HG02938 (cell line): ENCODE results near the gene PRPF40B.

Experiments used
- ATAC-seq: cut with Tn5 transposase; IDR thresholded peaks from one replicate; pipeline ENCODE4 v1.9.1; 2021; ENCODE audit warnings: mild to moderate bottlenecking, moderate library complexity; ENCODE audit not compliant: unreplicated experiment

Gene PRPF40B

DNA sequence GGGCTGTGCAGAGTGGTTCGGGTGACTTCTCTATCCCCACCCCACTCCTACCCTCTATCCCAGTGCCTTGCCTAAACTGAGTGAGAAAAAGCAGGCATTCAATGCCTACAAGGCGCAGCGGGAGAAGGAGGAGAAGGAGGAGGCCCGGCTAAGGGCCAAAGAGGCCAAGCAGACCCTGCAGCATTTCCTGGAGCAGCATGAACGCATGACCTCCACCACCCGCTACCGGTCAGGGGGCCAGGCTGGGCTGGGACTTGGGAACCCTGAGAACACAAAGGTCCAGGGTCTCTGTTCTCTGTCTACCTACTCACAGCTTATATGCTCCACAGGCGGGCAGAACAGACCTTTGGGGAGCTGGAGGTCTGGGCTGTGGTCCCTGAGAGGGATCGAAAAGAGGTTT lies 11.7 kb downstream of the PRPF40B start:
- ATAC-seq, result no peak

DNA sequence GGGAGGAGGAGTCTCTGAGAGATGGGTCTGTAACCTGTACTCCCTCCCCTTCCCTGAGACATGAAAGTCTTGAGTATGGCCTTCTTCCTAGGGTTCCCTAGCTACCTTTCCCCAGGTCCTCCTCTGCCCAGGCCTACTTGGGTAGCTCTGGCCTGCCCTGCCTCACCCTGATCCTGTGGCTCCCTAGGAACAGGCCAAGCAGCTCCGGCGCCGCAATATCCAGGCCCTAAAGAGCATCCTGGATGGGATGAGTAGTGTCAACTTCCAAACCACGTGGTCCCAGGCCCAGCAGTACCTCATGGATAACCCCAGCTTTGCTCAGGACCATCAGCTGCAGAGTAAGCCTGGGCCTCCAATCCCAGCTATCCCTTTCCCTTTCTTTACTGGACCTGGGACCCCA lies 12.3 kb downstream of the PRPF40B start:
- ATAC-seq, result no peak

DNA sequence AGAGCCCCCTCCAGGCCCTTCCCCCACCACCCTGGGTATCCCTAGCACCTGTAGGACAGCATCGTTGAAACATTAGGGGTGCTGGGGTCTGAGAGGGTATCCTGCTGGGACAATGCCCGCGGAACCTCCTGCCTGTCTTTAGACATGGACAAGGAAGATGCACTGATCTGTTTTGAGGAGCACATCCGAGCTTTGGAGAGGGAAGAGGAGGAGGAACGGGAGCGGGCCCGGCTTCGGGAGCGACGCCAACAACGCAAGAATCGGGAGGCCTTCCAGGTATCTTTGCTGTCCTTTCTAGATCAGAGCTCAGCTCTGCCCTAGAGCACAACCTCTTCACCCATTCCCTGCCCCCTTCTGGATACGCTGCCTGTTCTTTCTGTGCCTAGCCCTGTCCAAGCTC lies 13.2 kb downstream of the PRPF40B start:
- ATAC-seq, result no peak

DNA sequence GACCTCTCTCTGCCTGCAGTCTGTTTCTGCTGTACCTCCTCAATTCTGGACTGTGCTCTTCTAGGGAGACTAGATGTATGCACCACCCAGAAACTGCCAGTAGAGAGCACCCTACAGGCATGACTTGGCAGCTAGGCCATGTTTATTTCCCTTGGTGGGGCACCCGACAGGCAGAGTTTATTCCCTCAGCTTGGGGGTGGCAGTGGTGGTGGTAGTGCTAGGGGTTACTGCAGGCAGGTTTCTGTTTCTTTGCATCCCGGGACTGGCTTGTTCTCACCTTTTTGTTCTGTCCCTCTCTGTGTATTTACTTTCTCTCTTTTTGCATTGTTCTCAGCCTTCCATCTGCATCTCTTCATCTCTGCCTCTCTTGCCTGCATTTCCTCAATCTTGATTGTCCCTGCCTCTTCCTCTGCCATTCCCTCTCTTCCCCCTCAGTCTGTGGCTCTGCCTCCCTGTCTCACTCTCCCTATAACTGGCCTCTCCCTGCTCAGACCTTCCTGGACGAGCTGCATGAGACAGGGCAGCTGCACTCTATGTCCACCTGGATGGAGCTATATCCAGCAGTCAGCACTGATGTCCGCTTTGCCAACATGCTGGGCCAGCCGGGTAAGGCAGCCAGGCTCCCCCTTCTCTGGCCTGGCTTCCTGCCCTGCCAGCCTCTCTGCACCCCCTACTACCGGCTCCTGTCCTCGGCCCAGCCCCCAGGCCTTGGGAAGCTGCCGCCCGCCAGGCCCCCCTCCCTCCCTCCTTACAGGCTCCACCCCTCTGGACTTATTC lies 13.8 kb downstream of the PRPF40B start:
- ATAC-seq, result no peak

DNA sequence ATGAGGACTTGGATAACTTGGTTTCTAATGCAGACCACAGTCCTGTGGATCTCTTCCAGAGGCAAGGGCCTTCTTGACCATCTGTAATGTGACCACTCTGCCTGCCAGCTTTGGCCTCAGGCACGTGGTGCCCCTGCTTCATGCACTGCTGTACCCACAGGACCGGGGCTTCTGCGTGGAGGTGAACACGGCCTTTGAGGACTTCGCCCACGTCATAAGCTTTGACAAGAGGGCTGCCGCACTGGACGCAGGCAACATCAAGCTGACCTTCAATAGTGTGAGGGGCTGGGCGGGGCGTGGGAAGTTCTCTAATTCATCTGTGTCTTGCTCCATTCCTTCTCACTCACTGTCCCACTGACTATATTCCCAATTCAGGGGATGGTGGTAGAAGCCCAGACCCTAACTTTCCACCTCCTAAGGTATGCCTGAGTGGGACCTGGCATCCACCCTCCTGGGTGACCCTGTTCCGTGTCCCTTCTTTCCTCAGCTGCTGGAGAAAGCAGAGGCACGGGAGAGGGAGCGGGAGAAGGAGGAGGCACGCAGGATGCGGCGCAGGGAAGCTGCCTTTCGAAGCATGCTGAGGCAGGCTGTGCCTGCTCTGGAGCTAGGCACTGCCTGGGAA lies 18.5 kb downstream of the PRPF40B start:
- ATAC-seq, result no peak

DNA sequence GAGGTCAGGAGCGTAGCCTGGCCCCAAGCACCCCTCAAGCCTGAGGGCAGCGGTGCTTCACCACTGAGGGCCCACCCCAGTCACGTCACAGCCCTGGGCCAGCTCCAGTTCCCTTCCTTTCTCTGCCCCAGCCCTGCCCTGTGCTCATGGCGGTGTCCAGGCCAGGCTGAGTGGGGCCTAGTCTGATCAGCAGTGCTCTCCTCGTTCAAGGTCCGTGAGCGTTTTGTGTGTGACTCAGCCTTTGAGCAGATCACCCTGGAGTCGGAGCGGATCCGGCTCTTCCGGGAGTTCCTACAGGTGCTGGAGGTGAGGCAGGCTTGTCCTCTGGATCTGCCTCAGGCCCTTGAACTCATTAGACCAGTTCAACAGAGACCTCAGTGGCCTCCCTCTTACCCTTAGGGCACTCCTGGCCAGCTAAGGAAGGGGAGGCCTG lies 19.0 kb downstream of the PRPF40B start:
- ATAC-seq, result no peak

DNA sequence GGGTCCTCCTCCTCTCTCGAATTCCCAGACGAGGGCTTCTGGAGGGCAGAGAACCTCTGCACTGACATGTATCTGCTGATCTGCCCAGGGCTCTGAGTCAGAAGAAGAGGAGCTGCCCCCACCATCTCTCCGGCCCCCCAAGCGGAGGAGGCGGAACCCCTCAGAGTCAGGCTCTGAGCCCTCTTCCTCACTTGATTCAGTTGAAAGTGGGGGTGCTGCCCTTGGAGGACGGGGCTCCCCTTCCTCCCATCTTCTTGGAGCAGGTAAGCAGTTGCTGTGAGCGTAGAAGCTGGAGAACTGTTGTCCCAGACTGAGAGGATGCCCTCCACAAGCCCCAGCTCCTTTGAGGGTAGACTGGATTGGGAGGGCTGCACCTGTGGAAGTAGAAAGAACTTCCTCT lies 19.8 kb downstream of the PRPF40B start:
- ATAC-seq, result no peak

DNA sequence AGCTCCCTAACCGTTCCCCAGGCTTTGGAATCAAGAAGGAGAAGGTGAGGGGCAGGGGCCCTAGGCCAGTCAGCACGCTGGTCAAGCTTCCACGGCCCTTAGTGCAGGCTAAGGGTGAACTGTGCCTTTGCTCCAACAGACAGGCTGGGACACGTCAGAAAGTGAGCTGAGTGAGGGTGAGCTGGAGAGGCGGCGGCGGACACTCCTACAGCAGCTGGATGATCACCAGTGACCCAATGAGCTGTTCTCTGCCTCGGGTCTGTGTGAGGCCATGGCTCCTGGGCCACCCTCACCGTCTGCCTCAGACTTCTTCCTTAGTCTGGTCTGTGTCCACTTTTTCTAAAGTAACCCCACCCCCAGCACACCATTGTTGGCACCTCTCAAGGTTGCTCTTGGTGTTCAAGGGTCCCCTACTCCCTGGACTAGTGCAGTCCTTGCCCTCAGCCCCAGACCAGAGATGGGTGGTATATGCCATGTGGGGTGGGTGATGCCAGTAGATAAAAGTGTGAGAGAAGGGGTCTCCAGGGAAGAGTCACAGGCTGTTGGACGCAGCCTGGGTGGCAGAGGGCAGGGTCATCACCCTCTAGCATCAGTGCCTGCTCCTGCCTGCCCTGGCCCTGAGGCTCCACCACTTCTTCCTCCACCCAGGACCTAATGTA lies 20.7 kb downstream of the PRPF40B start:
- no peak for ATAC-seq

DNA sequence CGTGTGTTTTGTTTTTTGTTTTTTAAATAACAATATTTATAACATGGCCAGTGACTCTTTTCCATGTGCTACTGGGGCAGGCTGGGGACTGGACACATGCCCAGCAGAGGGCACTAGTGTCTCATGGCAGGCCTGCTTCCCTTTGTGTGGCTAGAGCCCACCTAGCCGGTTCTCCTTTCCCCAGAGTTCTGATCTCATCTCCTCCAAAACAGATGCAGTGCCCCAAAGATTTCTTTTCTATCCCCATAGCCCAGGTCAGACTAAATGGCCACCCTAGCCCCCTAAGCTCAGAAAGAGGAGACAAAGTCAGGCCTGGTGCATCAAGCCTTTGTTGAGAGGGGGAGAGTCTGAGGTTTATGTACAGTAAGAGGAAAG lies 21.2 kb downstream of the PRPF40B start:
- ATAC-seq, result no peak

DNA sequence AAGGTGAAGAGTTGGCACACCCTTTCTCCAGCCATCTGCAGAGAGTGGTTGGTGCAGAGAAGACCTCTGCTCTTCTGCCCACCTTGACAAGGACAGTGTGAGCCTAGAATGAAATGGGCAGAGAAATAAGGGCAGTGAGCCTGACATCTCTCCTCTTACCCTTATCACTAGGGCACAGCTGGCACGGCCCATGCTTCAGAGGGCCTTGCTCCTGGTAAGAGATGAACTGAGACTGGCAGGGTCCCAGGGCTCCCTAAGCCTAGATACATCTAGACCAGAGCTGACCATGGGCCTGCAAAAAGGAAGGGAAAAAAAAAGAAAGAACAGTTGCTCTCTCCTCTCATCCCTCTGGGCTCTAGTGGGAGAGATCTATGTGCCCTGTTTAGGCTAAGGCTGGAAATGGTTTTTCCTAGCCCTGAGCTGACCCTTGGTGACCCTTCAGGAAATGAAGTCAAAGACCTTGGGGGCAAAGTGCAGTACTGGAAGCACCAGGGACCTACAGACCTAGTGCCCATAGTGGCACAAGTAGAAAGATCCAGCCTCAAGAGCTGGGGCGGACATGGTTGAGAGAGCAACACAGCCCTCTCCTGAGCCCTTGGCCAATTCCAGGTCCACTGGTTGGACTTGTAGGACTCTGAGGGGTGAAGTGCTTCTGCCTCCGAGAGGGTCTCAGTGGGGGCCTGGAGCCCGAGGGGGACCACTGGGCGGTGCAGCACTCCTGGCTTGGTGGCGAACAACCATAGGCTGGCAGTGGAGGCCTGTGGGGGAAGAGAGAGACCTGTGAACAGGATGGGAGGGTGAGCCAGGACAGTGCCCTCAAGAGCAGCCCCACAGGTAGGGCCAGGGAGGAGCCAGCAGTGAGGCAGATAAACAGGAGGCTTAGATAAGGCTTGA lies 22.0 kb downstream of the PRPF40B start:
- ATAC-seq, result no peak

DNA sequence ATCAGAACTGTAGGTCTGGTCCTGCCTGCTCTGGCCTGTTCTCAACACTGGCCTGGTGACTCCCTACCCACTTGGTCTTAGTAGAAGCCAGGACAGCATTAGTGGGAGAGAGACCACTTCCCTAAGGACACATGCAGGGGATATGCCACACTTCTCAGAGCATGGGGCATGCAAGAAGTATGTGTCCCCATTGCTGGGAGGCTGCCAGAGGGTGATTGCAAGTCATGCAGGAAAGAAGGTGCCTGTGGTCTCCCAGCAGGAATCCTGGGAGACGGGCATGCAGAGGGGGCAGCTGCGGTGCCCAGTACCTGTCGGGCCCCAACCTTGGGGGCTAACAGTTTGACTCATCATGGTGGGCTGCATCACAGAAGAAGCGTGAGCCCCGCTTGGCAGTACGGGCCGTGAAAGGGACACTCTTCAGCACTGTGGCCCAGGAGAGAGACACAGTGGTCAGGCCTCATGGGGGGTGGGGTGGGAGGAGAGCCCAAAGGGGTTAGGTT lies 23.0 kb downstream of the PRPF40B start:
- no peak for ATAC-seq

DNA sequence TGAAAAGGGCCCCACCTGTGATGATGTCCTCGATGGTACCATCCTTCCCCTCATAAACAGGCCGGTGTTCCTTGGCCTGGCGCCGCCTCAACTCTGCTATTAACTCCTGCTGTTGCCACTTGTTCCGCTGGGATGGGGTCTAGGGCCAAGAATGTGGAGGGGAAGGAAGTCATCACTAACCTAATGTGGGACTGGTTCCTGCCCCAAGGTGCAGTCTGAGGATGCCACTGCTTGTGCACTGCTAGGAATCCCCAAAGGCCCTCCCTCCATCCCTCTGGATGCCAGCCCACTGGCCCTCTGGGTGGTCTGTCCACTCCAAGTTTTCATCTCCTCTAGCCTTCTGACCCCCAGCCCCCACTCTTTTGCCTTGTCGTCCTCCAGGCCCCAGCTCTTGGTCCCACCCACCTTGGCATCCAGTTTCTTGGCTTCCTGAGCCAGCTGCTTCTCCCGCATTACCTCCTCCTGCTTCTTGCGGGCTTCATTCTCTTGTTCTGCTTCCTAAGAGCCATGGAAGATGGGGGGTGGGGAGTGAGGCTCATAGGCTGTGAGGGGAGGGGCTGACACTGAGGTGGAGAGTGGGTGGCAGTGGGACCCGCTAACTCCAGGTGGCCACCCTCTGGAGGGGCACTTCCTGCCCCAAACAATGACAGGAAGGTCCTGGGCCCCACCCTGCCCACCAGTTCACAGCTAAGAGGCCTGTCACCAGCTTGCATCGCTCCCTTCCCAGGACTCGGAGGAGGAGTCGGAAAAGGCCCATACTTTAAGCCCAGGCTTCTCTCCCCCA lies 23.7 kb downstream of the PRPF40B start:
- no peak for ATAC-seq

DNA sequence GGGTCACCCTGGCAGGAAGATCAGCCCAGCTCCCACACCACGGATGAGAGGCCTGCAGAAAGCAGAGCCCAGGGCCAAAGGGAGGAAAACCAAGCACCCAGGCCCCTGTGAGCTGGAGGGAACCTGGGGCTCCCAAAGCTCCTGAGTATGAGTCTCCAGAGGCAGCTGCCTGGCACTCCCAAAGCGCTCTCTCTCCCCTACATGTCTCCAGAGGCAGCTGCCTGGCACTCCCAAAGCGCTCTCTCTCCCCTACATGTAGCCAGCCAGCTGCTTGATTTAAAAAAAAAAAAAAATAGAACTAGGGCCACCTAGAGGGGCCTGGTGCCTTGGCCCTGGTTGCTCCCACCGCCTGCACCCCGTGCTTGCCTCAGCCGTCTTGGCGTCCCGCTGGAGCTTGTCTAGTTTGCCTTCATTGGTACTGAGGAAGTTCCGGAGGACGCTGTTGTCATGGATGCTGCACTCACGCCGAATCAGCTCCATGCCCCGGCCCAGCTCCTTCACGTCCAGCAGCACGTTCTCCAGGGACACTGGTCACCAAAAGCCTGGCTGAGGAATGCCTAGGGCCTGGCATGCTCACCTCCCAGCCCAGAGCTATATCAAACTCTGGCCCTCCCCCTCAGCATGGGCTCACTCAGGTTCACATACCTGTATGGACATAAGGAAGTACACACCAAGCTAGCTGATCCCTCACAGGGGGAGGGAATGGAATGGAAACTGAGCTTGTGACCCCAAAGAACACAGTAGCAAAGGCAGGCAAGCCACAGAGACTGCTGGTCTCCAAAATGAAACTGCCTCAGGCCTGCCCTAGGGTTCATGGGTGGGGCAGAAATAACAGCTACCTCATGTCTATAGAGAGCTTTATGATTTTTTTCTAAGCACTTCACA lies 24.7 kb downstream of the PRPF40B start:
- ATAC-seq, result no peak

DNA sequence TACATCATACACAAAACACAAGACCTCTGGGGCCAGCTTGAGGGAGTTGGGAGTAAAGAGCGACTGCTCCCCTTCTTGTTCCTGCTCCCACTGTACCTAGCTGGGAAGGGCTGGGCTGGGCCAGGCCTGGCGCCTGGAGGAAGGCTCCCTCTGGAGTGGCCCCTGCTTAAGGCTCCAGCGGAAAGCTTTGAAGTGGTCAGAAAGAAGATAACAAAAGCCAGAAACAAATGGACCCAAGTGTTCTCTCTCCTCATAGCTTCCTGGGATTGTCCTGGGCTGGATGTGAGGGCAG lies 25.3 kb downstream of the PRPF40B start:
- no peak for ATAC-seq

DNA sequence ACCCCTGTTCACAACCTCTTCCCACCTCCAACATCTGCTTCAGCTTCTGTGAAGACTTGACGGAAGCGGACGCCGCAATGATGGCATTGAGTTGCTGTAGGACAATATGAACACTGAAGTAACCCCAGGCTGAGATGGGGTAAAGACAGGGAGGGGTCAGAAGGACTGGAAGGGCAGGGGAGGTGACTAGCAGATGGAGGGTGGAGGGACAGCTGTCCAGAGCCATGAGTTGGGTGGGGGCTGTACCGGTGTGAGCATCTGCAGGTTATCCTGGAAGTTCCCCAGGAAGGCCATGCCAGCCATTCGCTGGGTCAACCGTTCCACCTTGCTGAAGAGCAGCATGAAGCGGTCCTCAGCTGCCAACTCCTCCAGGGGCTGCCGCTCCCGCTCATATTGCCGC lies 26.1 kb downstream of the PRPF40B start:
- ATAC-seq, result no peak

DNA sequence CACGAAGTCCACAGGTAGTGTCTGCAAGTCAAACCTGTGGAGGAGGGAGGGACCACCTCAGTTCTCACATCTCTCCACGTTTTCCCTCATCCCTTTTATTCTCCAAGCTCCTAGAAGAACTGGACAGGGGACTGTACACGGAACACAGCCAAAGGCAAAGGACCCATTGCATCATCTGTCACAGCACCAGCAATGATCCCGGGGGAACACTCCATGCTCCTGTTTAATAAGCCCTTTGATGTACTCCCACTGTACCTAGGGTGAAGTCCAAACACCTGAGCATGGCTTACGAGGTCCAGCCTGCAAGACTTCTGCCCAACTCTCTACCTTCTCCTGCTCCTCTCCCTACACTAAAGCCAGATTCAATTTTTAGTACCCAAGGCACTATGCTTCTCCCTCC lies 26.5 kb downstream of the PRPF40B start:
- ATAC-seq, result no peak

DNA sequence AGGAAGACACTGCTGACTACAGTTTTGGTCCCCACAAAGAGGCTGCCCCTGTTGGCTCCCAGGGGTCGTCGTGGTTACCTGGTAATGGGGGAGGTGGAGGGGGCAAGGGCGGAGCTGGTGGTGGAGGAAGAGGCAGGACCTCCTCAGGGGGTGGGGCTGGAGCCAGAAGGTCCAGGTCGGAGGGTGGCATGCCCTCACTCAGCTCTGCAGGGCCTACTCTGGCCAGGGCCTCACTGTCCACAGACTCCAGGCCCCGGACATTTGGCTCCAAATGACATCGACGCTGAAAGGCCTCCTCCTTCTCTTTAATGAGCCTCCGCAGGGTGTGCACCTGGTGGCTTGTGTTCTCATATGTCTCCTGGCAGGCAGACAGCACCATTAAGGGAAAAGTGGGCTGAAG lies 28.5 kb downstream of the PRPF40B start:
- ATAC-seq, result no peak

DNA sequence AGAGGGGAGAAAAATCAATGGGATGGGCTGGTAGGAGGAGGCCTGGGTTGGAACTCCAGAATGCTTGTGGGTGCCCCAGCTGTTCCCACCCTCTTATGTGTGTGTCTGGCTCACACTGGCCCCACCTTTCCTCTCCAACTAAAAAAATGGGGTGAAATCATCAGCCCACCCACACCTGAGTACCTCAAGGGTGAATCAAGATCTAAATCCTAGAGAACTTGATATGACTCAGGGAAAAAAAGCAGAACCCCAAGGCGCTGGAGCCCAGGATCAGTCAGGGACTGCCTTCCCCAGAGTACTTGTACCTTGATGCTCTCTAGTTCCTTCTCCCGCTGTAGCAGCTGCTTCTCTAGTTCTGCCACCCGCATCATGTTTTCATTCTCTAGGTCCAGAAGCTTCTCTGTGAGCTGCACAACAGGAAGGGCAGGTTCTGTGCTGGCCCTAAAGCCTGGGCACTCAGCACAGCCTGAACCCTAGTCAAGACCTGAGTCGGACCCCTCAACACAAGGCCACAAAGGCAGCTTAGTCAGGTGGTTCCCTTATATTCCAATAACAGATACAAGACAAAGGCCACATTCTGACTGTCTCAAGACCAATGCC lies 29.7 kb downstream of the PRPF40B start:
- no peak for ATAC-seq

DNA sequence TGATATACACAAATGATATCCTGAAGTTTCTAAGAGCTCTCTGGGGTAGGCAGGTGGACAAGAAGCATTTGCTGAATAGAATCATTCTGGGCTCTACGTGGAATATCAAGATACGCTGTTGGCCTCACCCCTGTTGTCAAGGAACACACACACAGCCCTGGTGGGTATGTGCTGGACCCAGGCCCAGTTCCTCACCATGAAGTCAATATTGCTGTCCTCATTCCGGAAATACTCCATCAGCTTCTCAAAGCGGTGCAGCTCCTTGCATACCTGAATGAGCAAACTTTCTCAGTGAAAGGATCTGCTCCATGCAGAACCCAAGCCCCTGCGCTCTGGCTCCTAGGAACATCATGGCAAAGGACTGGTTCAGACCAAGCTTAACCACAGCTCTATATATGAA lies 31.4 kb downstream of the PRPF40B start:
- no peak for ATAC-seq
